AG10803 (cell line): Measurements from ENCODE around the gene FBXW8.

Experiments
- DNase-seq: peaks from one replicate; pipeline ENCODE4 v3.0.0; 2010; ENCODE audit warnings: low read depth
- H3K4me3 ChIP-seq: 2 replicates; pipeline ENCODE4 v1.5.1; 2011; ENCODE audit warnings: mild to moderate bottlenecking, low read length, control low read depth
- TF ChIP-seq, protein P1 (sequence below): conservative IDR thresholded peaks from 2 replicates; pipeline ENCODE4 v1.5.1; 2011; ENCODE audit warnings: mild to moderate bottlenecking, low read length, control low read depth, inconsistent platforms

The FBXW8 gene

GRCh38 chr12:117034701-117035151 is 124.0 kb downstream of the FBXW8 start:
- H3K4me3 ChIP-seq = no peak overlapping the region
- DNase-seq = no peak
- TF ChIP-seq, protein P1, sequence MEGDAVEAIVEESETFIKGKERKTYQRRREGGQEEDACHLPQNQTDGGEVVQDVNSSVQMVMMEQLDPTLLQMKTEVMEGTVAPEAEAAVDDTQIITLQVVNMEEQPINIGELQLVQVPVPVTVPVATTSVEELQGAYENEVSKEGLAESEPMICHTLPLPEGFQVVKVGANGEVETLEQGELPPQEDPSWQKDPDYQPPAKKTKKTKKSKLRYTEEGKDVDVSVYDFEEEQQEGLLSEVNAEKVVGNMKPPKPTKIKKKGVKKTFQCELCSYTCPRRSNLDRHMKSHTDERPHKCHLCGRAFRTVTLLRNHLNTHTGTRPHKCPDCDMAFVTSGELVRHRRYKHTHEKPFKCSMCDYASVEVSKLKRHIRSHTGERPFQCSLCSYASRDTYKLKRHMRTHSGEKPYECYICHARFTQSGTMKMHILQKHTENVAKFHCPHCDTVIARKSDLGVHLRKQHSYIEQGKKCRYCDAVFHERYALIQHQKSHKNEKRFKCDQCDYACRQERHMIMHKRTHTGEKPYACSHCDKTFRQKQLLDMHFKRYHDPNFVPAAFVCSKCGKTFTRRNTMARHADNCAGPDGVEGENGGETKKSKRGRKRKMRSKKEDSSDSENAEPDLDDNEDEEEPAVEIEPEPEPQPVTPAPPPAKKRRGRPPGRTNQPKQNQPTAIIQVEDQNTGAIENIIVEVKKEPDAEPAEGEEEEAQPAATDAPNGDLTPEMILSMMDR = no peak

DNA sequence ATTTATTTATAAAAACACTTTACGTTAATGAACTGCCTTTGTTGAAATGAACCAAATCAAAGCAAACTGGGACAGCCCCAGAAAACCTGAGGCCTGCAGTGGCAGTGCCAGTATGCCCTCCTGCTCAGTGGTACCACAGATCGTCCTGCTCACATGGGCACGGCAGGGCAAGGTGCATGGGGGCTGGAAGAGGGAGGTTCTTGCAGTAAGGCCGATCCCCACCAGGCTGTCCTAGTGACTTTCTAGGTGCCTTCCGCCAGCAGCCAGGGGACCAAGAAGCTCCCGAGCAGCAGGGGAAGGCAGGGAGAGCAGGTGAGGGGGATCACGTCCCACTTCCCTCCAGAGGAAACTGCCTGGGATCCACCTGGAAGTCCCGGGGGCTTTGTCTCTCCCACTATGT is 124.5 kb downstream of the FBXW8 start:
- DNase-seq = no peak
- no peak overlapping the region for H3K4me3 ChIP-seq
- TF ChIP-seq, protein P1 = no peak

DNA sequence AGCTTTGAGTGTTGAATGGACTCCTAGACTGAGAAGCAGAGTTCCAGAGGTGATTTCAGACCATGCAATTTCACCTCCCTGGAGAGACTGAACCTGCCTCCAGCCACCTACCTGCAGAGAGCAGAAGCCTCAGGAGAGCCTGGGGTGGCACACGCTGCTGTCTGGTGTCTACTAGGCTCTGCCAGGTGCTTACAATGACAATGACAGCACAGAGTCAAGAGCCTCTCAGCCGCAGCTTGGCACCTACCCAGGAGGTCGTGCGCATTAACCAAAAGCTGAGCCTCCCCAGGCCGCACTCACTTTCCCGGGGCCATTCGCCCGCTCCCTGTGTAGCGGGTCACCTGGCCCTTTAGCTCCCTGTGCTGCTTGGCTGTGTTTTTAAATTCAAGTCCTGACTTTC is 125.3 kb downstream of the FBXW8 start:
- DNase-seq = no peak
- TF ChIP-seq, protein P1 = no peak
- no peak overlapping the region for H3K4me3 ChIP-seq

DNA sequence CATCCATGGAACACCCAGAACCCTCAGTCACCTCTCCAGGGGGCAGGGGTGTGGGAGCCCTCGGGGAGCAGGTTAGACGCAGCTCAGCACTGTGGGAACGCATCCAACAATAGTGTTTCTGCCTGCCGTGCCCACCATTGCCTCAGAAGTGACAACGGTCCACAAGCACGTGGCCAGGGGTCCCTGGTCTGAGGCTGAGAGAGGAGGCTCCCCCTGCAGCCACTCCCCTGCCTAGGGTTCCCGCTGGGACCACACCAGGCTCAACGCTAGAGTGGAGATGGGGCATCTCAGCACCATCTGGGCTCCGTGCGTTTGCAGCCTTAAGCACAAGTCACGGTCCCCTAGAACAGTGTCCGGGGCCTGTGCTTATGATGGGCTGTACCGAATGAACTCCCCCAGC is 125.8 kb downstream of the FBXW8 start:
- TF ChIP-seq, protein P1 = no peak
- H3K4me3 ChIP-seq = no peak overlapping the region
- no peak for DNase-seq

- no peak overlapping the region for H3K4me3 ChIP-seq
- DNase-seq = no peak
- TF ChIP-seq, protein P1 = no peak
These were observed 126.7 kb downstream of the FBXW8 start for GRCh38 chr12:117037289-117038022.

DNA sequence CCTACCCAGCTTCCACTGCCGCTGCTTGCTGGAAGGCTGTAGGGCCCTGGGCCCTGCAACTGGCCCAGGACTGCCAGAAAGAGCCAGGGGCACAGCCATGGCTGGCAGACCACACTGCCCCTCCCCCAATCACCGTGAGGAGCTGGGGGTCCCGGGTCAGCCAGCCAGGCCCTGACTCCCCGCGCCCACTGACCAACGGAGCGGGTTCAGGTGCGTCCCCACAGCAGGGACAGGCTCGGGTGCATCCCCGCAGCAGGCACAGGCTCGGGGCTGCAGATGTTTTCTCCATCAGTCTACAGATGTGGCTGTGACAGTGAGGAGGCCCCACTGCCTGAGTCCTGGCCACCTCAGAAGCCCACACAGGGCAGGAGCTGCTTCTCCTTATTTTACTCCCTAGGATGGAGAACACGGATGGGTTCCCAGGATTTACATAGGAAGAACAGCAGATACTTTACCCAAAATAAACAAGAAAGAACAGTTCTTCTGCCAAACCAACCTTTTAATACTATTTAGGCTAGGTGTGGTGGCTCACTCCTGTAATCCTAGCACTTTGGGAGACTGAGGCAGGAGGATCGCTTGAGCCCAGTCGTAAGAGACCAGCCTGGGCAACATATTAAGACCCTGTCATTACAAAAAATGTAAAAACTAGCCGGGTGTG is 127.4 kb downstream of the FBXW8 start:
- TF ChIP-seq, protein P1 = no peak
- no peak overlapping the region for H3K4me3 ChIP-seq
- DNase-seq = no peak

- DNase-seq = no peak
- TF ChIP-seq, protein P1 = no peak
- H3K4me3 ChIP-seq = no peak overlapping the region
These were observed 128.2 kb downstream of the FBXW8 start for GRCh38 chr12:117038919-117039318.
